GM19099 (cell line): ENCODE measurements around the gene SETMAR.

Source experiments
- POLR2A ChIP-seq: IDR thresholded peaks from 3 replicates; pipeline ENCODE4 v1.6.1; 2011; ENCODE audit warnings: low read depth; ENCODE audit not compliant: insufficient read length; ENCODE audit errors: extremely low read depth

SETMAR gene

GRCh38 chr3:4303187-4304123 lies at the start of gene SETMAR:
SETMAR (plus strand) TSS chr3:4303369; CDS start chr3:4303371, 2 bp downstream.
- peak; percentile 80 for TF ChIP-seq POLR2A

GRCh38 chr3:4261406-4261805 lies 41.8 kb upstream of the SETMAR start:
- TF ChIP-seq POLR2A = no peak

GRCh38 chr3:4264040-4264439 lies 39.1 kb upstream of the SETMAR start:
- no peak for TF ChIP-seq POLR2A

GRCh38 chr3:4270720-4271119 lies 32.4 kb upstream of the SETMAR start:
- TF ChIP-seq POLR2A = no peak

GRCh38 chr3:4271834-4272233 lies 31.3 kb upstream of the SETMAR start:
- no peak for TF ChIP-seq POLR2A

- no peak for TF ChIP-seq POLR2A
These were observed 23.6 kb upstream of the SETMAR start for GRCh38 chr3:4279516-4280105.

- no peak for TF ChIP-seq POLR2A
These were observed 21.2 kb upstream of the SETMAR start for GRCh38 chr3:4281991-4282390.

GRCh38 chr3:4284865-4285264 lies 18.3 kb upstream of the SETMAR start:
- no peak for TF ChIP-seq POLR2A

GRCh38 chr3:4289044-4289443 lies 14.1 kb upstream of the SETMAR start:
- TF ChIP-seq POLR2A = no peak

- TF ChIP-seq POLR2A = no peak
These were observed 12.8 kb upstream of the SETMAR start for GRCh38 chr3:4290272-4290893.

GRCh38 chr3:4292301-4292700 lies 10.9 kb upstream of the SETMAR start:
- no peak for TF ChIP-seq POLR2A

GRCh38 chr3:4294616-4295327 lies 8.4 kb upstream of the SETMAR start:
- TF ChIP-seq POLR2A = no peak

- TF ChIP-seq POLR2A = no peak
These were observed 5.7 kb upstream of the SETMAR start for GRCh38 chr3:4297486-4297885.

- TF ChIP-seq POLR2A = no peak
These were observed 422 bp upstream of the SETMAR start for GRCh38 chr3:4302747-4303146.

GRCh38 chr3:4306091-4306490 lies 2.9 kb downstream of the SETMAR start:
- TF ChIP-seq POLR2A = no peak
